ENCODE results near the gene ARG2.

DNA sequence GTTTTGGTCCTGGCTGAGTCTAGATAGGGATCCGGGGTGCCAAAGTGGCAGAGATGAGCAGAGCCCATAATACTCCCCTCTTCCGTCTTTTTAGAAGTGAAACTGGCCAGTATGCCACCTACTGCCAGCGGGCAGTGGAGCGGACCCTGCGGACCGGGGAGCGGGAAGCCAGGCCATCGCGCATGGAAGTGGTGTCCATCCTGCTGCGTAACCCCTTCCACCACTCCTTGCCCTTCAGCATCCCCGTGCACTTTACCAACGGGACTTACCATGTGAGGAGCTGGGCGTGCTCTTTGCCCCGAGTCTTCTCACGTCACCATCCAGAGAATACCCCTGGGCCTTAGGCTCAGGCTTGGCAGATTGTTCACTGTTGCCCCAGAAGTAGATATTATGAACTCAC, 40.7 kb upstream of the ARG2 start:
- TF ChIP-seq POLR2A (IDR thresholded peaks at IDR 0.05; ENCODE audit: borderline replicate concordance, extremely low read depth, insufficient read depth, insufficient read length): no peak
- TF ChIP-seq, protein P1, sequence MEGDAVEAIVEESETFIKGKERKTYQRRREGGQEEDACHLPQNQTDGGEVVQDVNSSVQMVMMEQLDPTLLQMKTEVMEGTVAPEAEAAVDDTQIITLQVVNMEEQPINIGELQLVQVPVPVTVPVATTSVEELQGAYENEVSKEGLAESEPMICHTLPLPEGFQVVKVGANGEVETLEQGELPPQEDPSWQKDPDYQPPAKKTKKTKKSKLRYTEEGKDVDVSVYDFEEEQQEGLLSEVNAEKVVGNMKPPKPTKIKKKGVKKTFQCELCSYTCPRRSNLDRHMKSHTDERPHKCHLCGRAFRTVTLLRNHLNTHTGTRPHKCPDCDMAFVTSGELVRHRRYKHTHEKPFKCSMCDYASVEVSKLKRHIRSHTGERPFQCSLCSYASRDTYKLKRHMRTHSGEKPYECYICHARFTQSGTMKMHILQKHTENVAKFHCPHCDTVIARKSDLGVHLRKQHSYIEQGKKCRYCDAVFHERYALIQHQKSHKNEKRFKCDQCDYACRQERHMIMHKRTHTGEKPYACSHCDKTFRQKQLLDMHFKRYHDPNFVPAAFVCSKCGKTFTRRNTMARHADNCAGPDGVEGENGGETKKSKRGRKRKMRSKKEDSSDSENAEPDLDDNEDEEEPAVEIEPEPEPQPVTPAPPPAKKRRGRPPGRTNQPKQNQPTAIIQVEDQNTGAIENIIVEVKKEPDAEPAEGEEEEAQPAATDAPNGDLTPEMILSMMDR (IDR thresholded peaks at IDR 0.05 in 2 of 3, conservative IDR thresholded peaks at IDR 0.05 in 1 of 3; ENCODE audit: borderline replicate concordance in 1 of 3, insufficient read depth in 1 of 3, low read depth in 2 of 3, low read length in 2 of 3): no peak
- TF ChIP-seq POLR2AphosphoS5 (IDR thresholded peaks at IDR 0.05; ENCODE audit: low read depth, low read length): no peak
- TF ChIP-seq SRF (IDR thresholded peaks at IDR 0.05; ENCODE audit: low read depth): no peak
- no peak for TF ChIP-seq JUND (IDR thresholded peaks at IDR 0.05)
